Epidermal melanocyte (primary cell): Measurements from ENCODE around the gene SPNS2.
"Not testable (repeated sequence)": the region's sequence is repeated elsewhere in the genome, so short reads cannot be mapped to it uniquely, and the experiment has no call there.

Experiments
- DNase-seq: peaks from one replicate; pipeline ENCODE4 v3.0.0; 2011; ENCODE audit warnings: low spot score; ENCODE audit not compliant: insufficient read length

The SPNS2 gene

GRCh38 chr17:4565209-4566141, 66.8 kb downstream of the SPNS2 start:
- peak; percentile 82 for DNase-seq

GRCh38 chr17:4566785-4567184, 68.1 kb downstream of the SPNS2 start:
- peak; percentile 85 for DNase-seq

- DNase-seq = no peak
Measured at GRCh38 chr17:4569591-4569990, 70.9 kb downstream of the SPNS2 start.

GRCh38 chr17:4572131-4572530, 73.5 kb downstream of the SPNS2 start:
- no peak for DNase-seq

- DNase-seq = no peak
Measured at GRCh38 chr17:4573115-4573514, 74.4 kb downstream of the SPNS2 start.

GRCh38 chr17:4573669-4574068, 75.0 kb downstream of the SPNS2 start:
- DNase-seq = no peak

GRCh38 chr17:4574448-4575045, 75.9 kb downstream of the SPNS2 start:
- DNase-seq = no peak

DNA sequence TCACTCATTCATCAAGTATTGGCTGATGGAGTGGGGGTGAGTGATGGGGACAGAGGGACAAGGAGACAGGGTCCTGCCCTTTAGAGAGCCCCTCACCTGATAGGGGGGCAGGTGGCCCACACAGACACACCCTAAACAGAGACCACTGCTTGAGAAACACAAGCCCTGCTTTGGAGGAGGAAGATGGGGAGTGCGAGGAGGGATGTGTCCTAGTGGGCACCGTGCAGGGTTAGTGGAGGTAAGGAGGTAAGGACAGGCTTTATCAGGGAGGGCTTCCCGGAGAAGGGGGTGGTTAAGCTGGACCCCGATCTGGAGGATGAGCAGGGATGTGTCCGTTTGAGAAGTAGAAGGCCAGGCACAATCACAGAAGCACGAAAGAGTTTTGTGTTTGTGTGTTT, 77.5 kb downstream of the SPNS2 start:
- DNase-seq = no peak

DNA sequence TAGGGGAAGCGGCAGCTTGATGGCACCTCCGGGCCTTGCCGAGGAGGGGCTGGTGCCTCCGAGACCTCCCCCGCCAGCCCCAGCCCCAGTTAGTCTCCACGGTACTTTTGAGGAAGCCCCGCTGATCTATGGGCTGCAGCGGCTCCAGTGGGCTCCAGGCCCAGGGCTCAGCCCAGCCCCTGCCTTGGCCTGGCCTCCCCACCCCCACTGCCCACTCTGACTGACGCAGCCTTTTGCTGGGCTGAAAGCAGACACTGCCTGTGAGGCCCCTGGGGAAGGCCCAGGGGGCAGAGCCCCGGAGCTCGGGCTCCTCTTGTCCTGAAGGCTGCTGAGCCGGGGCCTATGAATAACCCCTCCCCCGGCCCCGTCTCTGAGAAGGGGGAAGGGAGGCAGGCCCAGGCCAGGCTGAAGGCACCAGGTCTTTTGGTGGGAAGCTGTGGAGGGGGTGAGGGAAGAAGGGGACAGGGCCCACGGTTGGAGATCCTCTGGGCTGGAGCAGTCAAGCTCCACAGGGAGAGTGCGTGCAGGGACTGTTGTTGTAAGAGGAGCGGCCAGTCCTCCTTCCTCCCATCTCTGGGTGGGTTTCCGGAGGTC, 78.1 kb downstream of the SPNS2 start:
- no peak for DNase-seq

GRCh38 chr17:4577386-4577993, 78.8 kb downstream of the SPNS2 start:
- no peak for DNase-seq

DNA sequence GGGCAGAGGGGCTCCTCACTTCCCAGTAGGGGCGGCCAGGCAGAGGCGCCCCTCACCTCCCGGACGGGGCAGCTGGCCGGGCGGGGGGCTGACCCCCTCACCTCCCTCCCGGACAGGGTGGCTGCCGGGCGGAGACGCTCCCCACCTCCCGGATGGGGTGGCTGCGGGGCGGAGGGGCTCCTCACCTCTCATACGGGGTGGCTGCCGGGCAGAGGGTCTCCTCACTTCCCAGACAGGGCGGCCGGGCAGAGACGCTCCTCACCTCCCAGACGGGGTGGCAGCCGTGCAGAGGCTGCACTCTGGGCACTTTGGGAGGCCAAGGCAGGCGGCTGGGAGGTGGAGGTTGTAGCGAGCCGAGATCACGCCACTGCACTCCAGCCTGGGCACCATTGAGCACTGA, 79.7 kb downstream of the SPNS2 start:
- not testable (repeated sequence) for DNase-seq

DNA sequence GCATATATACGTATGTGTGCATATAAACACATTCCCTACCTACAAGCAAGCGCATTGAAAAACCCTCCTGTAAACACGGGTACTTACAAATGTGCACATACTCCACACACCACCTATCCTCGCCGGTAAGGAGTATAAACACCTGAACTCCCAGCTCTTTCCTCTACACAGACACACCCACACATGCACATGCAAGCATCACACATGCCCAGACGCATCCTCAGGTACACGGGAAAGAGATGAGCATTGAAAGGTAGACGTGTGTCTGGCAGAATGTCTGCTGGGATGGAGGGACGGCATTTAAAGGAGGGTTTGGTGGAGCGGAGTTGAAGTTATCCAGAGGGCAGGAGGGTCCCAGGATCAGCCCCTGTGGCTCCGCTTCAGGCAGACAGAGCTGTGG, 81.0 kb downstream of the SPNS2 start:
- DNase-seq = no peak

GRCh38 chr17:4580291-4580690, 81.6 kb downstream of the SPNS2 start:
- DNase-seq = no peak

DNA sequence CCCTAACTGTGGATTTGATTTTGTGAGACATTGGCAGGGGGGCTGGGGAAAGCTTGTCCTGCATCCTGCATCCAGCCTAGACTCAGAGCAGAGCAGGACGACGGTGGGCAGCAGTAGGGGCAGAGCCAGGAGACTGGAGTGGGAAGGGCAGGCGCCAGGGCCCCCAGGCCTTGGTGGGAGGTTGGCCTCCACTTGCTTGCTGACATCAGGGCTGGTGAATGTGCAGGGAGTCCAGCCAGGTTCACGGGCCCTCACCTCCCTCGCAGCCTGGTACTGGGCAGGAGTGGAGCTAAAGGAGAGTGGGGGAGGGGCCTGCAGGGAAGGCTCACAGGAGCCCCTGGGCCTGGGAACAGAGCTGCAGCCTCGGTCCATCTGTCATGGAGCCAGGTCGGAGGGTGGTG, 83.4 kb downstream of the SPNS2 start:
- DNase-seq = no peak

DNA sequence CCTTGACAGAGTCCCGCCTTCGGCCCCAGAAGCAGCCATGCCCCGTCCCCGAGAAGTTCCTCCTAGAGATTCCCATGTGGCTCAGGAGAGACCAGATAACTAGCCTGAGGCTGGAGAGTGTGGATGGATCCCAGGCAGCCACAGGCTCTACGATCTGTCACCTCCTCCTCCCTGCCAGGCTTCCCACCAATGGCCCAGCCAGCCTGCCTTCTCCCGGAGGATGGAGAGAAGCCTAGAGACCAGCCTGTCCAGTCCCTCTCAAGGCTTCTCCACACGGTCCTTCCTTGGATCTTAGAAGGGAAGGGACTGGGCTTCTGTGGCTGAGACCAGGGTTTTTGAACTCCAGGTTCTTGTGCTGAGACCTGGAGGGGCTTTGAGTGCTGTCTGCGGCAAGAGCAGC, 84.0 kb downstream of the SPNS2 start:
- no peak for DNase-seq

GRCh38 chr17:4583206-4583605, 84.5 kb downstream of the SPNS2 start:
- no peak for DNase-seq

- peak; percentile 68 for DNase-seq
Measured at GRCh38 chr17:4583782-4584100, 85.1 kb downstream of the SPNS2 start.

GRCh38 chr17:4584101-4584916, 85.6 kb downstream of the SPNS2 start, which contains the start of gene SMTNL2:
SMTNL2 (plus strand) TSS chr17:4584529; CDS start chr17:4584606, 77 bp downstream.
- no peak for DNase-seq

- no peak for DNase-seq
Measured at GRCh38 chr17:4584917-4585637, 86.4 kb downstream of the SPNS2 start.

- no peak for DNase-seq
Measured at GRCh38 chr17:4585638-4585994, 86.9 kb downstream of the SPNS2 start.

DNA sequence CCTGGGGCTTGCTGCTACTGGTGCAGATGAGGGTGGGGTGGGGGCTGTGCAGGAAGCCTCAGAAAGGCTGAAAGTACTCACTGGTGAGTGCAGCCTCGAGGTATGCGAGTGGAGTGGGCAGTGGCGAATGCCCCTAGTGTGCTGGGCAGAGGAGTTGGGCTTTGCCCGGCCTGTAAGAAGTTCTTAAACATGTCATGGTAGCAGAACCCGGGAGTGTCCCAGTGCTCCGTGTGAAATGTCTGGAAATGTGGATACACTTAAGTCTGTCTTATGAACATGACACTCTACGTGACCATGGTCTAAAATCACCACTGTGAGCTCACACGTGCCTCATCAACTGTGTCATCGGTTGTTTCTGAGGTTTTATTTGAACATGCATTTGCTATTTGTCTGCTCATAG, 87.4 kb downstream of the SPNS2 start:
- no peak for DNase-seq
